Body of pancreas (tissue), 4 donors: ENCODE results near the gene DOCK4.

ENCODE experiments used
- POLR2A ChIP-seq, 3 donors: fragments of 450-650 bp; IDR thresholded peaks; one replicate each; pipeline ENCODE4 v1.6.1; 2016; ENCODE audit warnings: antibody characterized with exemption in 3 of 3, mild to moderate bottlenecking in 2 of 3
- TF ChIP-seq, protein P1 (sequence below), 7 experiments: fragments of 450-650 bp in 4 of 7; fragments of 200-600 bp in 3 of 7; sonication (generic) in 3 of 7; IDR thresholded peaks; one replicate each; pipeline ENCODE4 v1.5.1; 2016 to 2019; ENCODE audit warnings: antibody characterized with exemption in 7 of 7

DNA sequence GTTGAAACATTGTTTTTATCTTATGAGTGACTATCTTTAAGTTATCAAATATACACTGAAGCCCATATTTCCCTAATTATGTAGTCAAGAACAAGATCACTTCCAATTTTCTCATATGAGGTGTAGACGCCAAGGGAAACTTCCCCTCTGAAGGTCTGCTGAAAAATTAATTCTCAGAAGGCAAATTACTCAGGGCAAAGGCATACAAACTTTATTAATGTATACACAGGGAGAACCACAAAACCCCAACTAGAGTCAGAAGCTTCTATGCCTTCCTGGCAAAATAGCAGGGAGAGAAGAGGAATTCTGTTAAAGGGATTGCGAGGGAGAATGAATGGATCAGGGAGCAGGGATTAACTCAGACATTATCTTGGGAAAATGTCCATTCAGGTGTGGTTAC is 83.4 kb downstream of the DOCK4 start:
- TF ChIP-seq, protein P1, sequence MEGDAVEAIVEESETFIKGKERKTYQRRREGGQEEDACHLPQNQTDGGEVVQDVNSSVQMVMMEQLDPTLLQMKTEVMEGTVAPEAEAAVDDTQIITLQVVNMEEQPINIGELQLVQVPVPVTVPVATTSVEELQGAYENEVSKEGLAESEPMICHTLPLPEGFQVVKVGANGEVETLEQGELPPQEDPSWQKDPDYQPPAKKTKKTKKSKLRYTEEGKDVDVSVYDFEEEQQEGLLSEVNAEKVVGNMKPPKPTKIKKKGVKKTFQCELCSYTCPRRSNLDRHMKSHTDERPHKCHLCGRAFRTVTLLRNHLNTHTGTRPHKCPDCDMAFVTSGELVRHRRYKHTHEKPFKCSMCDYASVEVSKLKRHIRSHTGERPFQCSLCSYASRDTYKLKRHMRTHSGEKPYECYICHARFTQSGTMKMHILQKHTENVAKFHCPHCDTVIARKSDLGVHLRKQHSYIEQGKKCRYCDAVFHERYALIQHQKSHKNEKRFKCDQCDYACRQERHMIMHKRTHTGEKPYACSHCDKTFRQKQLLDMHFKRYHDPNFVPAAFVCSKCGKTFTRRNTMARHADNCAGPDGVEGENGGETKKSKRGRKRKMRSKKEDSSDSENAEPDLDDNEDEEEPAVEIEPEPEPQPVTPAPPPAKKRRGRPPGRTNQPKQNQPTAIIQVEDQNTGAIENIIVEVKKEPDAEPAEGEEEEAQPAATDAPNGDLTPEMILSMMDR (IDR thresholded peaks at IDR 0.05): no peak
- TF ChIP-seq POLR2A (IDR thresholded peaks at IDR 0.05): no peak
